Measurements from ENCODE around the gene CX3CR1.
A peak's percentile ranks its signal among the peaks of the same experiment; 100 is the strongest.

CX3CR1 gene

DNA sequence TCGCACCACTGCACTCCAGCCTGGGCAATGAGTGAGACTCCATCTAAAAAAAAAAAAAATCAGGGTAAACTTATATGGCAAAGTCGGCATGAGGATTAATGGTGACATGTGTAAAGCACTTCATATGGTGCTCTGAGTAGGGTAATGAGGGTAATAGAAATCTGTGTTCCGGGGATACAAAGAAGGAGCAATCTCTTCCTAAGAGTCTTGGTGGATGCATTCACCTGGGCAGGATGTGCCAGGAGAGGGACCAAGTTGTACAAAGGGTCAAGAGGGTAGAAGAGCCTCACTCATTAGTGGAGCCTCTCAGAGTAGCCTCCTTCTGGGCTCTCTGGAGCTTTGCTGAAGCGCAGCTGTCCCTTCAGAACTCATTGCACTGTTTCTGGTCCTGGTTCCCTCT, 9.3 kb upstream of the CX3CR1 start:
- DNase-seq, result no peak
- Mint-ChIP-seq H3K4me1 (peaks cover 44% of the 10 kb centered on the region), H3K27me3 (ENCODE audit: low read depth, poor library complexity) (peaks cover 4% of the 10 kb centered on the region), H3K9me3 (no peaks in the 10 kb centered on the region), H3K27ac (peak overlapping the region; percentile 46), H3K4me3 (no peak overlapping the region), H3K36me3 (ENCODE audit: low read depth) (no peaks in the 10 kb centered on the region)
- TF ChIP-seq CTCF (IDR thresholded peaks at IDR 0.05), result no peak

DNA sequence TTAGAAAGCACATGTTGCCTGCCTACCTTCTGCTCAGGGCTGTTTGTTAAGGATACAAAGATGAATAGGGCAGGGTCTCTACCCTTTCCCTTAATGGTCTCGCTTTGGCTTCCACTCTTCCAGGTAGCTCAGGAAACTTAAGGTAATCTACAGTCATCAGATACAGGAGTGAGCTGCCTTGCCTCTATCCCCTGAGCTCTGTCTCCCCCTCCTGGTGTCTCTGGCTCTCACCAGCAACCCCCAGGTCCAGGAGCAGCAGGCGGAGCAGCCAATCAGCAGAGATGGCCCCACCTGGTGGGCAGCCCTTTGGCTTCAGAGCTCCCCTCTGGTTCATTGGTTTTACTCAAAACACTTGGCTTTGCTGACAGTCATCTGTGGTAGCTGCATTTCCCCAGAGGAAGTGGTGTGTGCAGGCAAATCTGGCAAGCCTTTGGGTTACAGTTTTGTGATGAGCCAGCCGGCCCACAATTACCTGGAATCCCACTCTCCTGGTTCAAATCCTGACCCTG, 8.5 kb upstream of the CX3CR1 start:
- H3K27ac Mint-ChIP-seq, result no peak overlapping the region
- H3K4me3 Mint-ChIP-seq, result no peak overlapping the region
- TF ChIP-seq CTCF (IDR thresholded peaks at IDR 0.05), result peak; percentile 94
- H3K9me3 Mint-ChIP-seq, result no peaks in the 10 kb centered on the region
- peaks cover 4% of the 10 kb centered on the region for H3K27me3 Mint-ChIP-seq (ENCODE audit: low read depth, poor library complexity)
- peaks cover 44% of the 10 kb centered on the region for H3K4me1 Mint-ChIP-seq
- peak; percentile 84 for DNase-seq
- H3K36me3 Mint-ChIP-seq (ENCODE audit: low read depth), result no peaks in the 10 kb centered on the region

- Mint-ChIP-seq H3K9me3 (no peaks in the 10 kb centered on the region), H3K4me3 (no peak overlapping the region), H3K27me3 (ENCODE audit: low read depth, poor library complexity) (peaks cover 4% of the 10 kb centered on the region), H3K4me1 (peaks cover 48% of the 10 kb centered on the region), H3K36me3 (ENCODE audit: low read depth) (no peaks in the 10 kb centered on the region), H3K27ac (no peak overlapping the region)
- no peak for TF ChIP-seq CTCF (IDR thresholded peaks at IDR 0.05)
- no peak for DNase-seq
Observed at GRCh38 chr3:39287216-39288164, 7.7 kb upstream of the CX3CR1 start.

GRCh38 chr3:39286771-39287170, 6.9 kb upstream of the CX3CR1 start:
- H3K4me3 Mint-ChIP-seq, result no peak overlapping the region
- no peak overlapping the region for H3K27ac Mint-ChIP-seq

DNA sequence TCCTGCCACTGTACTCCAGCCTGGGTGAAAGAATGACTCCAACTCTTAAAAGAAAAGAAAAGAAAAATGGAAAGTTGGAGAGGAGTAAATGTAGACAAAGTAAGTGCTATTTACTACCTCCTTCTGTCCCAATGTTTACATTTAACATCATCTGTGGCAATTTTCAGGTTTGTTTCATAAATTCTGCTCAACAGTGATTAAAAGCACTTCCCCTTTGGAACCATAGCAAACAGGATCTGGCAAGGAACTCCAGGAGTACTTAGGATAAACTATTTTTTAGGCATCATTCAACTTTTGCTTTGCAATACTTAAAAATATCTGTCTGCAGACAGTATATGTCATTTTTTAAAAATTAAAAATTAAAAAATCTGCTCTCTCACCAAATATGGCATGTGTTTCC, 5.5 kb upstream of the CX3CR1 start:
- peaks cover 4% of the 10 kb centered on the region for H3K27me3 Mint-ChIP-seq (ENCODE audit: low read depth, poor library complexity)
- H3K36me3 Mint-ChIP-seq (ENCODE audit: low read depth), result no peaks in the 10 kb centered on the region
- no peak overlapping the region for H3K4me3 Mint-ChIP-seq
- TF ChIP-seq CTCF (IDR thresholded peaks at IDR 0.05), result no peak
- DNase-seq, result no peak
- H3K4me1 Mint-ChIP-seq, result peaks cover 64% of the 10 kb centered on the region
- H3K9me3 Mint-ChIP-seq, result no peaks in the 10 kb centered on the region
- H3K27ac Mint-ChIP-seq, result no peak overlapping the region

More at GRCh38 chr3:39286771-39287170, 6.9 kb upstream of the CX3CR1 start:
- no peak for DNase-seq
- Mint-ChIP-seq H3K9me3 (no peaks in the 10 kb centered on the region), H3K36me3 (ENCODE audit: low read depth) (no peaks in the 10 kb centered on the region), H3K4me1 (peaks cover 55% of the 10 kb centered on the region), H3K27me3 (ENCODE audit: low read depth, poor library complexity) (peaks cover 4% of the 10 kb centered on the region)
- TF ChIP-seq CTCF (IDR thresholded peaks at IDR 0.05), result no peak

All from nephron progenitor cell (in vitro differentiated cells).